AG10803 (cell line): Measurements from ENCODE around the gene NBEAL2.
A peak's percentile ranks its signal among the peaks of the same experiment; 100 is the strongest.
"Not testable (repeated sequence)": the region's sequence is repeated elsewhere in the genome, so short reads cannot be mapped to it uniquely, and the experiment has no call there.

Experiments
- DNase-seq: peaks from one replicate; pipeline ENCODE4 v3.0.0; 2010; ENCODE audit warnings: low read depth
- H3K4me3 ChIP-seq: 2 replicates; pipeline ENCODE4 v1.5.1; 2011; ENCODE audit warnings: mild to moderate bottlenecking, low read length, control low read depth
- CTCF ChIP-seq: conservative IDR thresholded peaks from 2 replicates; pipeline ENCODE4 v1.5.1; 2011; ENCODE audit warnings: mild to moderate bottlenecking, low read length, control low read depth, inconsistent platforms

Gene NBEAL2

DNA sequence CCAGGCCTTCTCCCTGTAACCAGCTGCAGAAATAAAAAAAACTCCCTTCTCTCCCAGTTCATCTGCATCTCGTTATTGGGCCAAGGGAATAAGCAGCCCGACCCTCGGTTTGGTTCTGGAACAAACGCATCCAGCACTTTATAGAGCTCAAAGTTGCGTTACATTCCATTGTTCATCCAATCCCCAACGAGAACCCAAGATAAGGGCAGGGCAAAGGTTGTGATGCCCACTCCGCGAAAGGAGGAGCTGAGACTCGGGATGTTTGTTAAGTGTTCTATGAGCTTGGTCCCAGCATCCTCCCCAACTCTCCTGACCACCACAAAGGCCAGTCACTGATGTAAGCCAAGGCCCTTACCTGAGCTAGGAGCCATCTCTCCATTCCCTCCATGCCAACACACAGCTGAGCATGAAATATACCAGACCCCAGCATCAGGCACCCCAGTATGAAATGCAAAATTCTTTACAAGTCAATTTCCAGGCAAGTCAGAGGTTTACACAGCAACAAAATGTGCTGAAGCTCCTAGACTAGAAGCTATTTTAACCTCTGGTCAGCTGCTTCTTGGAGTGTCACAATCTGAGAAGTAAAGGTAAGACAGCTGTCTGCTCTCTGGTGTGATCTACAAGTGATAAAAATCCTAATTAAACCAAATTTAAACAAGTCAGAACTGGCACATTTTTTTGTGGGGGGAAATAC lies 20.9 kb upstream of the NBEAL2 start:
- no peak for TF ChIP-seq CTCF
- no peak for DNase-seq
- H3K4me3 ChIP-seq, result no peak overlapping the region

DNA sequence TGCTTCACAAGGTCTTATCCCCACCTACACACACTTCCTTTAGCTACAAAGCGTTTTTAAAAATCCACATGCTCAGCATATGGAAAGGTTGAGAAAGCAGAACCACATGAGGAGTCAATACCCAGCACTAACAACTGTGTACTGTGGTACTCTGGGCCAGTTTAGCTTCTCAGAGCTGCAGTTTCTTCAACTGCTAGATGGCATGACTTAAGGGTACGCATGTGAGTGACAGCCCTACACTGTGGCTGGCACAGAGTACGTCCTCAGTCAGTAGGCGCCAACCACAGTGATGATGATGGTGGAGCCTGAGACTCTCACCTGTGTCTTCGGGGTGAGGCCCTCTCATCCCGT lies 20.3 kb upstream of the NBEAL2 start:
- no peak for TF ChIP-seq CTCF
- no peak overlapping the region for H3K4me3 ChIP-seq

GRCh38 chr3:46960081-46960701 lies 19.3 kb upstream of the NBEAL2 start:
- no peak for TF ChIP-seq CTCF
- DNase-seq, result peak; percentile 56
- no peak overlapping the region for H3K4me3 ChIP-seq

More for the DNA sequence above, 20.3 kb upstream of the NBEAL2 start:
- no peak for DNase-seq

- TF ChIP-seq CTCF, result no peak
- DNase-seq, result no peak
- no peak overlapping the region for H3K4me3 ChIP-seq
These were observed 18.6 kb upstream of the NBEAL2 start for GRCh38 chr3:46960835-46961234.

DNA sequence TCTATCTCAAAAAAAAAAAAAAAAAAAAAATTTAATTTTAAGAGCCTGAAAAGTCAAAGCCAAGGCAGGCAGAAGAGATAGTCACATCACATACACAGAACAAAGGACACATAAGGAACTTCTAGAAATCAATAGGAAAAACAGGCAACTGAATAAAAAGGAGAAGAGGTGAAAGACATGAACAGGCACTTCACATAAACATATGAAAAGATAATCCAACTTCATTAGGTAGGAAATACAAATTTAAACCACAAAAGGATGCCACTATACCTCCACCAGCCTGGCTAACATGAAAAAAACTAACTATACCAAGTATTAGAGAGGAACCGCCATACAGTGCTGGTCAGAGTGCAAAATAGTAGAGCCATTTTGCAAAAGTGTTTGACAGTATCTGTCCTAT lies 17.0 kb upstream of the NBEAL2 start:
- no peak for DNase-seq
- TF ChIP-seq CTCF, result no peak
- H3K4me3 ChIP-seq, result no peak overlapping the region

DNA sequence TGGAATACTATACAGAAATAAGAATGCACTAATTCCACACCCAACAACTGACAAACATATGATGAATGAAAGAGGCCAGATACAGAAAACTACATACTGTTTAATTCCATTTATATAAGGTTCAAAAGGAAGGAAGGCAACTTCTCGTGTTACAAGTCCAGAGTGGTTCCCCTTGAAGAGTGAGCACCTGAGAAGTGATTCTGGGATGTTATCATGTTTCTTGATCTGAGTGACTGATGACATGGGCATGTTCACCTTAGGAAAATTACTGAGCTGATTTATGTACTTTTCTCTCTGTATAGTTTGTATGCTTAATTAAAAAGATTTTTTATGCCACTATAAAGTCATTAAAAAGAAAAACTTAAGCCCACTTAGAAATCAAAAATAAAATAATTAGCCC lies 16.5 kb upstream of the NBEAL2 start:
- no peak overlapping the region for H3K4me3 ChIP-seq
- no peak for TF ChIP-seq CTCF
- no peak for DNase-seq

- DNase-seq, H3K4me3 ChIP-seq: not testable (repeated sequence)
These were observed 15.4 kb upstream of the NBEAL2 start for GRCh38 chr3:46964038-46964590.
